Esophagus muscularis mucosa (tissue), 3 donors: ENCODE measurements around the gene THOC6.

ENCODE experiments used
- CTCF ChIP-seq, 3 experiments: fragments of 200-600 bp in 2 of 3; fragments of 450-650 bp in 1 of 3; sonication (generic) in 2 of 3; IDR thresholded peaks; one replicate each; pipeline ENCODE4 v1.5.1; 2017 to 2019; ENCODE audit warnings: antibody characterized with exemption in 3 of 3, mild to moderate bottlenecking in 2 of 3, moderate library complexity in 1 of 3
- POLR2A ChIP-seq: fragments of 450-650 bp; IDR thresholded peaks from one replicate; pipeline ENCODE4 v1.6.1; 2017; ENCODE audit warnings: antibody characterized with exemption, moderate library complexity, mild to moderate bottlenecking, low read depth
- POLR2AphosphoS5 ChIP-seq, 2 donors: sonication (generic); formaldehyde crosslinking; IDR thresholded peaks; one replicate each; pipeline ENCODE4 v1.6.1; 2017; ENCODE audit warnings: antibody characterized with exemption in 2 of 2

- TF ChIP-seq CTCF (IDR thresholded peaks at IDR 0.05), result no peak
- TF ChIP-seq POLR2A, result no peak
- TF ChIP-seq POLR2AphosphoS5 (IDR thresholded peaks at IDR 0.05), result no peak
These were observed 36.7 kb downstream of the THOC6 start for GRCh38 chr16:3060339-3061127.
